ENCODE measurements around the gene GNG3. TPM values are rescaled to one million over a fixed set of nuclear protein-coding genes. Genes with fewer than 3 reads are reported as not detected.

The GNG3 gene
- total and polyA plus RNA-seq, 2 of the 8 experiments (the other 6 are each of a cell fraction or from before 2014, with no cell fraction given): 4.9 to 12.1 TPM

- Histone ChIP-seq H2AFZ (ENCODE audit: low read length) (no peak overlapping the region), H4K20me1 (replicated peaks in 1 of 2; ENCODE audit: control insufficient read depth in 1 of 2, insufficient read depth in 2 of 2, low read length in 2 of 2) (peaks cover 0 to 1% of the 10 kb centered on the region in 2 experiments), H3K56ac (replicated peaks; ENCODE audit: insufficient read length, low read depth, low read length) (no peak overlapping the region), H3K9ac (replicated peaks in 1 of 4; ENCODE audit: extremely low read depth in 1 of 4, low read depth in 3 of 4, low read length in 3 of 4) (no peak overlapping the region), H3K14ac (ENCODE audit: insufficient read length) (no peak overlapping the region), H4K91ac (replicated peaks; ENCODE audit: insufficient read length, low read length) (no peak overlapping the region), H2BK12ac (ENCODE audit: low read depth, low read length) (no peak overlapping the region), H3K4me3 (ENCODE audit: extremely low read depth in 1 of 4, insufficient read depth in 2 of 4, low read depth in 3 of 4, low read length in 4 of 4) (no peak overlapping the region), H3K18ac (ENCODE audit: extremely low read depth, low read length) (no peak overlapping the region), H3K23me2 (ENCODE audit: low read depth, low read length) (peaks cover 3% of the 10 kb centered on the region; the same call in 1 of the 2 replicates), H2BK120ac (replicated peaks; ENCODE audit: low read depth, low read length) (no peak overlapping the region), H3K4ac (replicated peaks; ENCODE audit: insufficient read length, low read depth, low read length) (no peak overlapping the region), H3K79me1 (ENCODE audit: low read depth, low read length) (peaks cover 2% of the 10 kb centered on the region), H2BK5ac (ENCODE audit: low read depth, low read length) (no peak overlapping the region), H3K23ac (ENCODE audit: insufficient read length) (no peak overlapping the region), H2AK5ac (ENCODE audit: low read depth, low read length) (no peak overlapping the region), H2BK20ac (ENCODE audit: low read length) (no peak overlapping the region), H3K4me2 (ENCODE audit: insufficient read depth in 1 of 2, low read depth in 2 of 2, low read length in 2 of 2) (no peak overlapping the region), H3K36me3 (ENCODE audit: control insufficient read depth in 2 of 4, insufficient read depth in 4 of 4, low read length in 3 of 4) (peaks cover 5 to 17% (median 7%) of the 10 kb centered on the region in 4 experiments; a peak in 5 of 8 replicates), H2BK15ac (ENCODE audit: low read length) (no peak overlapping the region), H4K8ac (ENCODE audit: extremely low read depth, insufficient read depth, low read length) (peak overlapping the region; percentile 76; the same call in 1 of the 2 replicates), H3K4me1 (replicated peaks in 1 of 4; ENCODE audit: control insufficient read depth in 3 of 4, insufficient read depth in 4 of 4, low read length in 3 of 4) (peaks cover 2 to 8% (median 4%) of the 10 kb centered on the region in 4 experiments; a peak in 4 of 7 replicates), H3K9me3 (ENCODE audit: insufficient read depth in 2 of 2, low read depth in 1 of 2, low read length in 1 of 2) (no peaks in the 10 kb centered on the region), H3K79me2 (ENCODE audit: control insufficient read depth in 1 of 2, insufficient read depth in 2 of 2, low read length in 2 of 2) (peaks cover 0 to 14% of the 10 kb centered on the region in 2 experiments; a peak in 2 of 4 replicates), H3K27me3 (replicated peaks in 1 of 4; ENCODE audit: control insufficient read depth in 3 of 4, extremely low read depth in 1 of 4, insufficient read depth in 3 of 4, low read length in 3 of 4) (no peaks in the 10 kb centered on the region), H3K27ac (ENCODE audit: low read depth, low read length) (no peak overlapping the region), H4K5ac (ENCODE audit: insufficient read length, low read depth, low read length) (no peak overlapping the region)
- CTCF ChIA-PET (ENCODE audit: partially characterized antibody): interaction anchor here (0.6 to 8.2 kb wide), 18 partner anchors 9 to 1987 kb away, joined by 3 to 114 read pairs (median 5); partner anchors contain the start of genes BSCL2, C11orf98, GNG3 and LBHD1
- POLR2A ChIA-PET (ENCODE audit: partially characterized antibody): interaction anchor here (0.6 to 61.4 kb wide), 13 partner anchors 11 to 200 kb away, joined by 3 to 2041 read pairs (median 5); partner anchors contain the start of genes BSCL2, C11orf98, CSKMT and EEF1G
- FAIRE-seq (no peak), DNase-seq (ENCODE audit: low read depth in 1 of 2, low spot score in 2 of 2) (no peak)
- TF ChIP-seq SIRT6 (IDR thresholded peaks at IDR 0.05; ENCODE audit: low read length): no peak
- peak in 1 of 3 experiments; percentile 45; a peak in 2 of 4 replicates for TF ChIP-seq CTCF (IDR thresholded peaks at IDR 0.05; ENCODE audit: control extremely low read depth in 1 of 3, insufficient read depth in 1 of 3, low read depth in 1 of 3, low read length in 3 of 3)
- TF ChIP-seq RAD21 (IDR thresholded peaks at IDR 0.05 in 1 of 2, conservative IDR thresholded peaks at IDR 0.05 in 1 of 2; ENCODE audit: low read depth in 2 of 2, low read length in 2 of 2): peak; percentile 27 to 33; a peak in 2 of 4 replicates
- no peak for TF ChIP-seq CBX5 (IDR thresholded peaks at IDR 0.05; ENCODE audit: low read depth, low read length)
- 88% methylated on average over 4 of the region's 4 CpGs; no CpG with 5 or more reads in 1 of the 2 experiments for WGBS, 2 experiments (ENCODE audit: extremely low coverage in 1 of 2, insufficient coverage in 1 of 2, insufficient read length in 1 of 2, insufficient replicate concordance in 2 of 2, low coverage in 1 of 2, low lambda C conversion rate in 2 of 2, missing lambda C conversion rate in 1 of 2)
These were observed 26.6 kb upstream of the GNG3 start for GRCh38 chr11:62680825-62681240.
